Bone marrow (tissue), 2 donors: ENCODE measurements around the gene SNRPE.
"Not testable (repeated sequence)": the region's sequence is repeated elsewhere in the genome, so short reads cannot be mapped to it uniquely, and the experiment has no call there.

Experiments used
- DNase-seq, 2 donors: peaks; one replicate each; lab custom pipeline; 2025; lab: John Stamatoyannopoulos, UW

SNRPE gene

GRCh38 chr1:203861379-203862184 lies at the start of gene SNRPE:
Gene SNRPE, plus strand, starts transcription at chr1:203861599. Its CDS starts 61 bp downstream, at chr1:203861660.
- DNase-seq, result peak; percentile 83 to 96

DNA sequence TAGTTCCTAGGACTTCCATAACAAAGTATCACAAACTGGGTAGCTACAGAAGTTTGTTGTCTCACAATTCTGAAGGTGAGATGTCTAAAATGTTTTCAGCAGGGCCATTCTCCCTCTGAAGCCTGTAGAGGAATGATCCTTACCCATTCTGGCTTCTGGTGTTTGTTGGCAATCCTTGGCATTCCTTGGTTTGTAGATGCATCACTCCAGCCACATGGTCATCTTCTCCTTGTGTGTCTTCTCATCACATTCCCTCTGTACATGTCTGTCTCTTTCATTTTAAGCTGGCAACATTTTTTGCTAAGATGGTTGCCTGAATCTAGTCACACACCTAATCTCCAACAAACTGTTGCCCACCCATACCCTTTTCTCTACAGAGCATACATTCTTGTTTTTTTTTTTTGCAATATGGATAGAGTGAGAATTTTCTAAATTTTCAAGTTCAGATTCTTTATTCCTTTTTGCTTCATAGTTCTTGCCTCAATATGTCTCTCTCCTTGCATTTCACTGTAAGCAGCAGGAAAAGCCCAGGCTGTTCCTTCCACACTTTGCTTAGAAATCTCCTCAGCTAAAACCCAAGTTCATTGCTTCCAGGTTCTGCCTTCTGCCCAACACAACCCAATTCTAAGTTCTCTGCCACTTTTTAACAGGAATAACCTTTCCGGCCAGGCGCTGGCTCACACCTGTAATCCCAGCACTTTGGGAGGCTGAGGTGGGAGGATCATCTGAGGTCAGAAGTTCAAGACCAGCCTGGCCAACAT lies 47.6 kb upstream of the SNRPE start:
- no peak for DNase-seq

- no peak for DNase-seq
Observed at GRCh38 chr1:203818399-203818798, 43.0 kb upstream of the SNRPE start.

DNA sequence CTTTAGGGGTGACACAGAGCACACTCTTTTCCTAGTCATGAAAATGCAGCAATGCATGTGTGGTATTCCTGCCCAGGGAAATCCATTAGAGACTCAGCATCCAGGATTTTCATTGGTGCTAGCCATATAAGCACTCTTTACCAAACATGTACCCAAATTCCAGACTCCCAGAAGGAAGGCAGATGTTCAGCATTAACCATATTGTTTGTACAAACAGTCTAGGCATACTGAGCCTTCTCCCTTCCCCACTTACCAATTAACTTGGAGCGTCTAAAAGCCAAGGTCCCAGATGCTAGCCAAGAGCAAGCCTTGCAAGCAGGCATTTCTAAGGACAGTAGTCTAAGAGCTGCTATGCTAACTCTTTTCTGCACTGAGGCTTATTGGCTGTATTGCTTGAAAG lies 38.1 kb upstream of the SNRPE start:
- DNase-seq, result no peak

DNA sequence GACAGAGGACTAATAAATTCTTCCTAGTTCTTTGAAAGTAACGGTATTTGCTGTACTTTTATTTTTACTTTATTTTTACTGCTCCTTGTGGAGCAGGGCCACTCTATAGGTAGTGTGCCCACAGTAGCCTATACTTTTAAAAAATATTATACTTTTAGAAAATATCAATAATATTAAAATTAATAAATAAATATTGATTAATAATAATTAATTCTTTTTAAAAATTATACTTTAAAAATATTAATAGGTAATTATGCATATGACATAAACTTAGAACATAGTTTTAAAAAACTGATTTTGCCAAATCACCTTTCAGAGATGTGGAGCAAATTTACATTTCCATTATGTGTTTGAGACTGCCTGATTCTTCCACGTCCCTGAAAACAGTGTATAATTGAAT lies 35.2 kb upstream of the SNRPE start:
- no peak for DNase-seq

GRCh38 chr1:203828002-203828401 lies 33.4 kb upstream of the SNRPE start:
- DNase-seq, result no peak

DNA sequence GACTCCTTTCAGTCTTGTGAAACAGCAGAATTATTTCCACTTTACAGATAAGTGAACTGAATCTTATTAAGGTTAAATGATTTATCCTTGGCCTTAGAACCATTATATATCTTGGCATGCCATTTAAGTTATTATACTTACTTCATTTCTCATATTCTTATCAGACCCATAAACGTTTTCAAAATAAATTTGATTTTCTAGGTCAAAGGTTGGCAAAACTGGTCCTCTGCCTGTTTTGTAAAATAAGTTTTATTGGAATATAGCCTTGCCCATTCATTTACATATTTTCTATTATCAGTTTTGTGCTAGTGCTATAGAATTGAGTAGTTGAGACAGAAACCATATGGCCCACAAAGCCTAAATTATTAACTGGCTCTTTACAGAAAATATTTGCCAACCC lies 32.9 kb upstream of the SNRPE start:
- no peak for DNase-seq

DNA sequence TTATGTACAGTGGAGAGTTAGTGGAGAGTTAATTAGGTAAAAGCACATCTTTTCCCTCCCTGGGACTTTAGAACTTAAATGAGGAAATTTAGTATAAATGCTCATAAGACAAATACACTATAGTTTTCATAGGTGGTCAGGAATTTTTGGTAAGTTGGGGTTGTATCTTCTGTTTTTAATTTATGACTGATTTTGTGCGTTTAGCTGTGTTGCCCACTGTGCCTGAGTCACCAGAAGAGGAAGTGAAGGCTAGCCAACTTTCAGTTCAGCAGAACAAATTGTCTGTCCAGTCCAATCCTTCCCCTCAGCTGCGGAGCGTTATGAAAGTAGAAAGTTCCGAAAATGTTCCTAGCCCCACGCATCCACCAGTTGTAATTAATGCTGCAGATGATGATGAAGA lies 32.2 kb upstream of the SNRPE start:
- not testable (repeated sequence) for DNase-seq

DNA sequence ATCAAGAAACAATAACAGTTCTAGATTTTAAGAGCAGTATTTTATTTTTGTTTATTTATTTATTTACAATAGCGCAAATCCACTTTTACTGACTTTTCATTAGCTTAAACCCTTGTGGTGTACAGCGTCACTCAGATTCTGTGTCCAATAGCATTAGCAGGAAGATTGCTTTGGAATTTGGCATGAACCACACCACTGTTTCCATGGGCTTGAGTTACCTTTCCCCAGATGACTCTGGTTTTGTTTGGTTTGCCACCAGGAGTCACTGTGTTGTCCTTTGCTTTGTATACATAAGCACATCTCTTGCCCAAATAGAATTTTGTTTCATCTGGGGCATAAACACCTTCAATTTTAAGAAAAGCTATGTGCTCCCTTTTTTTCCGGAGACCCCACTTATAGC lies 25.9 kb upstream of the SNRPE start:
- DNase-seq, result no peak

DNA sequence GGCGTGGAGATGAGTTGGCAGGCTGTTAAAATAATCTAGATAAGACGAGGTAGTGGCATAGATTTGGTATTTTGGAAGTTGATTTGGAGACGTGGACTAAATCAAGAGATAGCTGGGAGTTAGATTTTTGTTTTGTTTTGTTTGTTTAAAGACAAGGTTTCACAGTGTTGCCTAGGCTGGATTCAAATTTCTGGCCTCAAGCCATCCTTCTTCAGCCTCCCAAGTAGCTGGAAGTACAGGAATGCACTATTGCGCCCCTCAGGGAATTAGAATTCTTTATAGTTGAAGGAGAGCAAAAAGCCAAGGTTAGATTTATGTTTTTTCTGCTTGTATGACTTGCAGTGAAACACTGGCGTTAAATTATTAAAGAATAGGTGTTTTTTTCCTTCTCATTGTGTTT lies 22.3 kb upstream of the SNRPE start:
- no peak for DNase-seq

GRCh38 chr1:203840208-203840808 lies 21.1 kb upstream of the SNRPE start:
- DNase-seq, result no peak

DNA sequence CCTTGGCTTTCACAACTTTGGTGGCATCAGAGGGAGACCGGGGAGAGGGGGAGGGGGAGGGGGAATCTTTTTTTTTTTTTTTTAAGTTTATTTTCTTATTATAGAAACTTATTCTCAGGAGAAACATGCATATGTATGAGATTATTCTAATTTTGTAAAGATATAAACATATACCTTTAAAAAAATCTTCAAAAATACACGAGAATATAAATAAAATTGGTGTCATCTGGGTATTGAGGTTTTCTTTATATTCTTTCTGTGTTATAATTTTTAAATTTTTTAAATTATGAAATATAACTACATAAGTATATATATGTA lies 18.9 kb upstream of the SNRPE start:
- no peak for DNase-seq

- DNase-seq, result no peak
Observed at GRCh38 chr1:203843435-203843834, 18.0 kb upstream of the SNRPE start.

GRCh38 chr1:203853112-203853511 lies 8.3 kb upstream of the SNRPE start:
- not testable (repeated sequence) for DNase-seq

- DNase-seq, result no peak
Observed at GRCh38 chr1:203858055-203858454, 3.3 kb upstream of the SNRPE start.

GRCh38 chr1:203858975-203859374 lies 2.4 kb upstream of the SNRPE start:
- no peak for DNase-seq

DNA sequence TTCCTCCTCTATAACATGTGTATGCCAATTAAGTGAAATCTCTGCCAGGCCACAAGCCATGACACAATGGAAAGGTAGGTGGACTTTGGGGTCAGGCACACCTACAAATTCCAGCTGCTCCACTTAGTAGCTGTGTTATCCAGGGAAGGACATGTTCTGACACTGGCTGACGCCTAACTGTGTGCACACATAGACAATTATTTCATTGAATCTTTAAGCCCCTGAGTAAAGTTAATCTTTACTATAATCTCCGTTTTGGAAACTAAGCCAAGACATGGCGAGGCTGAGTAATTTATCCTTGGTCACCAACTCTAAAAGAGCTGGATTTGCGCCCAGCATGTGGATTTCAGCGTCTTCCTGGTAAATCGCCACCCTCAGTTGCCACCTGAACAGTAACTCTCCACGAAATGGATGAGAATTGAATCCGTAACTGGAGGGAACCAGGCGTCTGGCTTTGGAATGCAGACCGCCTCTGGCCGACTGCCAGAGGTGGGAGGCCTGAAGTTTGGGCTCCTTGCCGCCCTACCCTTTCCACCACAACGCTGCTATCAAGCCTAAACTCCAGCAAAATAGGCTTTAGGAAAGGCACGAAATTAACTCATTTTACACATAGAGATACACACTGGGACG lies 888 bp upstream of the SNRPE start:
- DNase-seq, result no peak

DNA sequence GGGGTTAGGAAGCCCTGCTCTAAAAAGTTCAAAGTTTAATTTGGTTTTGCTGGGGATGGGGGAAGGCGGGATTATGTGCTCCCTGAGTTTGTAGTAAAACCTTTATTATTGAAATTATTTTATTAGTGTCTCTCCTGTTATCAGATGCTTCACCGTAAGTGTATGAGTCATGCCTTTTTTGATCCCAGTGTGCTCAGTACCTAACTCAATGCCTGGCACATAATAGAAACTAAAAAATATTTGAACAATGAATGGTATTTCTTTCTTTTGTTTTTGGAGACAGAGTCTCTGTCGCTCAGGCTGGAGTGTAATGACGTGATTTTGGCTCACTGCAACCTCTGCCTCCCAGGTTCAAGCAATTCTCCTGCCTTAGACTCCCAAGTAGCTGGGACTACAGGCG lies 6.4 kb downstream of the SNRPE start:
- no peak for DNase-seq

GRCh38 chr1:203870245-203870644 lies 8.8 kb downstream of the SNRPE start:
- no peak for DNase-seq

DNA sequence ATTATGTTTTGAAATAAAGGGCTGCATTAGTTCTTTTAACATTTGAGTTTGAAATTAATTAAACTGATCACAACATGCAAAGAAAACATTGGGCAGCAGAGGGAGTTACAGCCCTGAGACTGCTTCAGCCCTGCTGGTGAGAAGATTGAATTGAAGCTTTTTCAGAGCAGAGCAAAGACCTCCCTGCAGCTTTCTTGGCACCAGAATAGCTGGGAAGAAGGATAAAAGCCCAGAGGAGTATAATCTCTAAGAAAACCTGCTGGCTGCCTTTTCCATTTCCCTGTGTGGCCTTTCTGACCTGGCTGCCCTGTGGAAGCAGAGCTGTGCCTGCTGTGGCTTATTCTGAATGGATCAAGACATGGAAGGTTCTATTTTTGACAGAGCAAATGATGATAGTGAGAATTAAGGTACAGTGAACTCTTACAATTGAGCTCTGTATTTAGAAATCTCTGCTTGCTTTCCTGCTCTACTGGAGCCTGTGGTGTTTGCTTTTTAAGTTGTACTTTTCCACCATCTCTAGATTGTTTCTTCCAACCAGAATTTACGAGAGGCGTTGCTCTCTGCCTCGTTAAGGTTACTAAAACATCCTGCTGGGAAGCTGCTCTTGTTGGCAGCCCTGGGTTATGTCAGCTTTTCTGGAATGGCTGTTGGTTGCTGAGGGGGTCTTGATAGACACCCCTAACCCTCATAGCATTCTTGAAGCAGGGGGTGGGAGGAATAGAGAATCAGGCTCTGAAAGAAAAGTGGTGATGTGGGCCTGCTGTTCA lies 9.9 kb downstream of the SNRPE start:
- DNase-seq, result peak in 1 of 2 donors; percentile 72

- DNase-seq, result no peak
Observed at GRCh38 chr1:203873094-203873493, 11.7 kb downstream of the SNRPE start.

GRCh38 chr1:203878422-203878821 lies 17.0 kb downstream of the SNRPE start:
- no peak for DNase-seq
